Prostate gland (tissue), 2 donors: ENCODE measurements around the gene CORO1C.

Experiments used
- CTCF ChIP-seq, 4 experiments: fragments of 200-600 bp in 2 of 4; fragments of 450-650 bp in 2 of 4; sonication (generic) in 2 of 4; IDR thresholded peaks; 1 replicate in 3 of 4; 2 replicates in 1 of 4; pipeline ENCODE4 v1.5.1; 2016 to 2019; ENCODE audit warnings: antibody characterized with exemption in 4 of 4, mild to moderate bottlenecking in 2 of 4, moderate library complexity in 2 of 4
- POLR2A ChIP-seq: fragments of 450-650 bp; IDR thresholded peaks from one replicate; pipeline ENCODE4 v1.6.1; 2016; ENCODE audit warnings: antibody characterized with exemption, mild to moderate bottlenecking
- POLR2AphosphoS5 ChIP-seq: sonication (generic); formaldehyde crosslinking; IDR thresholded peaks from one replicate; pipeline ENCODE4 v1.6.1; 2017; ENCODE audit warnings: antibody characterized with exemption

DNA sequence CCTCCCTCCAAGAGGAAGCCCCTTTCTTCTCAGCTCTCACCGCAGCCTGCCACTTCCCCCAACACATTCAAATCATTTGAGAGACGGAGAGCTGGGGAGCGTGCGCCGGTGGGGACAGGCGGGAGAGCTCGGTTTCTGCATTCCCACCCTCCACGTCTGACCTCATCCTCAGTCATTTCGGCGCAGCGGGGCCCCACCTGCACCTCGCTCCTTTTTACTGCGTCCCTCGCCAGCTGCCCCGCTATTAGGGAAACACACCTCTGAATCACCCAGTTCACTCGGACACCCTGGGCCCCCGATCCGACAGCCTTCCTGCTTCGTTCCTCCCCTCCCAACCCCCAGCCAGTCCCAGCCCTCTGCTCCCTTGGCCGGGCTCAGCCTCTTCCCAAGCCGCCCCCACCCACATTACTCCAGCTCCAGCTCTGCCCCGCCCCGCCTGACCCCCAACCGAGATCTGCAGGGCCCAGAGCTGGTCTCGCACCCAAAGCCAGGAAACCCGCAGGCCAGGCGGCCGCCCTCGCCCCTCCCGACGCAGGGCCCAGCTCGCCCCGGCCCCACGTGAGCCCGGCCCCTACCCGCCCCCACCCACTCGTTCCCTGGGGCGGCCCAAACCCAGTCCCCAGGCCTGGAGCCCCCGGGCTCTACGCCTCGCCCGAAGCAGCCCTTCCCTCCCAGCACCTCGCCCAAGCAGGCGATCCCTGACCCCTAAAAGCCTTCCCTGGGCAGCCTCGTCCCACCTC is 783 bp downstream of the CORO1C start:
- TF ChIP-seq CTCF (IDR thresholded peaks at IDR 0.05), result no peak
- peak; percentile 44 for TF ChIP-seq POLR2AphosphoS5
- TF ChIP-seq POLR2A, result no peak
